KBM-7 (cell line): ENCODE measurements around the gene NCAN.
A peak's percentile ranks its signal among the peaks of the same experiment; 100 is the strongest.
"Not testable (repeated sequence)": the region's sequence is repeated elsewhere in the genome, so short reads cannot be mapped to it uniquely, and the experiment has no call there.

Experiments used
- DNase-seq: peaks from one replicate; pipeline ENCODE4 v3.0.0-alpha.2; 2015
- in situ Hi-C: fragments of 300-500 bp; cut with MboI; formaldehyde crosslinking; loops from 2 replicates; pipeline ENCODE4 v1.14.3; 2020; ENCODE audit warnings: low sequenced_read_pairs, low pct_unique_long_range_greater_than_20kb, mixed read lengths

NCAN gene

GRCh38 chr19:19217099-19217498 lies 5.3 kb downstream of the NCAN start:
- DNase-seq = peak; percentile 34
- in situ Hi-C loops = no loop called here

GRCh38 chr19:19218911-19219310 lies 7.2 kb downstream of the NCAN start:
- DNase-seq = no peak
- in situ Hi-C loops = no loop called here

- DNase-seq, in situ Hi-C loops: not testable (repeated sequence)
These were observed 9.2 kb downstream of the NCAN start for GRCh38 chr19:19221000-19221399.

GRCh38 chr19:19223060-19223459 lies 11.3 kb downstream of the NCAN start:
- in situ Hi-C loops = no loop called here
- no peak for DNase-seq

- in situ Hi-C loops = no loop called here
- no peak for DNase-seq
These were observed 11.9 kb downstream of the NCAN start for GRCh38 chr19:19223636-19224035.

- no peak for DNase-seq
- in situ Hi-C loops = no loop called here
These were observed 12.5 kb downstream of the NCAN start for GRCh38 chr19:19224150-19224851.

- DNase-seq = peak; percentile 85
- in situ Hi-C loops = no loop called here
These were observed 13.2 kb downstream of the NCAN start for GRCh38 chr19:19224852-19225494.

- in situ Hi-C loops = no loop called here
- DNase-seq = no peak
These were observed 14.4 kb downstream of the NCAN start for GRCh38 chr19:19226204-19226603.

- DNase-seq = no peak
- in situ Hi-C loops = no loop called here
These were observed 14.9 kb downstream of the NCAN start for GRCh38 chr19:19226663-19227062.

GRCh38 chr19:19227217-19227616 lies 15.5 kb downstream of the NCAN start:
- in situ Hi-C loops = no loop called here
- no peak for DNase-seq

GRCh38 chr19:19229701-19230100 lies 17.9 kb downstream of the NCAN start:
- DNase-seq = no peak
- in situ Hi-C loops = no loop called here

- in situ Hi-C loops = no loop called here
- no peak for DNase-seq
These were observed 19.2 kb downstream of the NCAN start for GRCh38 chr19:19230999-19231398.

GRCh38 chr19:19232261-19232721 lies 20.5 kb downstream of the NCAN start:
- no peak for DNase-seq
- in situ Hi-C loops = no loop called here

- in situ Hi-C loops = no loop called here
- DNase-seq = no peak
These were observed 22.6 kb downstream of the NCAN start for GRCh38 chr19:19234220-19234816.

GRCh38 chr19:19236173-19236572 lies 24.4 kb downstream of the NCAN start:
- in situ Hi-C loops = no loop called here
- no peak for DNase-seq

- in situ Hi-C loops = no loop called here
- DNase-seq = no peak
These were observed 26.6 kb downstream of the NCAN start for GRCh38 chr19:19238126-19238894.

GRCh38 chr19:19239675-19240074 lies 27.9 kb downstream of the NCAN start:
- in situ Hi-C loops = no loop called here
- DNase-seq = no peak

GRCh38 chr19:19240476-19240875 lies 28.7 kb downstream of the NCAN start:
- DNase-seq = no peak
- in situ Hi-C loops = no loop called here

GRCh38 chr19:19250196-19250801 lies 38.5 kb downstream of the NCAN start:
- no peak for DNase-seq
- in situ Hi-C loops = no loop called here
